HepG2 (cell line): ENCODE measurements around the gene TNS1. TPM values are rescaled to one million over a fixed set of nuclear protein-coding genes. Genes with fewer than 3 reads are reported as not detected.

Source experiments
- CBX5 ChIP-seq: sonication (generic); formaldehyde crosslinking; IDR thresholded peaks from 2 replicates; pipeline ENCODE4 v1.4.0; 2020; ENCODE audit warnings: missing genetic modification reagents, borderline replicate concordance
- CCAR2 ChIP-seq: fragments of 200-400 bp; formaldehyde crosslinking; optimal IDR thresholded peaks from 2 replicates; pipeline ENCODE3; 2018; ENCODE audit warnings: low read depth, mild to moderate bottlenecking, low read length, moderate library complexity
- YEATS2 ChIP-seq: sonication (generic); formaldehyde crosslinking; IDR thresholded peaks from 2 replicates; pipeline ENCODE4 v1.4.0; 2020; ENCODE audit warnings: missing genetic modification reagents, borderline replicate concordance
- polyA plus RNA-seq, 8 experiments: library from polyadenylated mRNA; depleted of rRNA in 3 of 8; stranded (reverse) in 7 of 8; unstranded in 1 of 8; fragments of >200 nt; fragmentation: Illumina TruSeq in 4 of 8; extraction: Trizol in 4 of 8; gene quantifications; 2 replicates each; pipeline versions ENCODE4 v1.2.1 to v1.2.3, GENCODE V29; 2011 to 2016; ENCODE audit warnings: low read depth in 4 of 8, missing spikeins in 1 of 8, mixed read lengths in 1 of 8; ENCODE audit not compliant: insufficient read depth in 1 of 8
- total RNA-seq, 5 experiments: library from RNA; depleted of rRNA; stranded (reverse); fragments of >200 nt; fragmentation: Illumina TruSeq; extraction: Trizol; gene quantifications; 2 replicates each; pipeline ENCODE4 v1.2.3, GENCODE V29; 2016; ENCODE audit warnings: low read depth in 1 of 5
- TF ChIP-seq, protein P1 (sequence below): sonication (generic); formaldehyde crosslinking; IDR thresholded peaks from 2 replicates; pipeline ENCODE4 v1.4.0; 2020; ENCODE audit warnings: missing genetic modification reagents
- TF ChIP-seq, protein P2 (sequence below): sonication (generic); formaldehyde crosslinking; IDR thresholded peaks from 2 replicates; pipeline ENCODE4 v1.4.0; 2020; ENCODE audit warnings: mild to moderate bottlenecking, missing genetic modification reagents
- TF ChIP-seq, protein P3 (sequence below): sonication (generic); formaldehyde crosslinking; IDR thresholded peaks from 2 replicates; pipeline ENCODE4 v1.5.1; 2020; ENCODE audit warnings: mild to moderate bottlenecking, missing genetic modification reagents, borderline replicate concordance
- TF ChIP-seq, protein P4 (sequence below), 2 experiments: sonication (generic) in 1 of 2; formaldehyde crosslinking in 1 of 2; IDR thresholded peaks; 2 replicates each; pipeline versions ENCODE4 v1.4.0 to v1.6.1; 2018 to 2020; ENCODE audit warnings: missing genetic modification reagents in 2 of 2, borderline replicate concordance in 1 of 2, low read depth in 1 of 2, mild to moderate bottlenecking in 1 of 2, missing biosample characterization in 1 of 2
- TF ChIP-seq, protein P5 (sequence below): sonication (generic); formaldehyde crosslinking; IDR thresholded peaks from 2 replicates; pipeline ENCODE4 v1.5.0; 2020; ENCODE audit warnings: mild to moderate bottlenecking, missing genetic modification reagents, borderline replicate concordance

TNS1 gene
- total and polyA plus RNA-seq, 2 of the 13 experiments (the other 11 are each of a cell fraction or from before 2014, with no cell fraction given) = 1.9 to 118 TPM

DNA sequence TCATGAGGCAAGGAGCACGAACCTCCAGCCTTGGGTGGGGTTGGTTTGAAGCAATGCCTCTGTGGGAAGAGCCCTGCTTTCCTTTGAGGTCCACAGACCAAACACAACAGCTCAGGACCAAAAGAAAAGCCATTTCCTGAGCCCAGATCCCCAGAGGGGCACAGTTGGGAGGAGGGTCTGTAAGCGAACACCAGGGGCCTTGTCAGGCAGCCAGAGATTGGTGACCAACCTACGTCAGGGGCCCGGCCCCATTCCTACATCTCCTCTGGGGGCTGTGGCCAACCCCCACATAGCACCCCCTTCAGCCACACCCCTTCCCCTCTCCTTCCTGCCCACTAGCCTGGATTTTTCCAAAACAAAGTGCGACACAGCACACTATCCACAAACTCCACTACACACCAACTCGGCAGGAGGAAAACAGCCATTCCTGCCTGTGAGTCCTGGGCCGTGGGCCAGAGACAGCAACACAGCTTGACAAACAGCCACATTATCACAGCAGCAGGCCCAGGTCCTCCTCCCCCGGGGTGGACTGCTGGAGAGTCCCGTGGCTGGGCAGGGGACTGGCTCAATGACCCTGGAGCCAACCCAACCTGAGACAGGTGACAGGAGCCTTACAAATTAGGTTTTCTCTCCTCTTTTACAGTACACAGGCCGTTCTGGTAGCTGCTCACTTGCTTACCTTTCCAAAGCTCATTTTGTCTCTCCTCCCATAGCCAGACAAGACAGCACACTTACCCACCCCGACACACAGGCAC lies 98.8 kb downstream of the TNS1 start (continued):
- TF ChIP-seq, protein P1, sequence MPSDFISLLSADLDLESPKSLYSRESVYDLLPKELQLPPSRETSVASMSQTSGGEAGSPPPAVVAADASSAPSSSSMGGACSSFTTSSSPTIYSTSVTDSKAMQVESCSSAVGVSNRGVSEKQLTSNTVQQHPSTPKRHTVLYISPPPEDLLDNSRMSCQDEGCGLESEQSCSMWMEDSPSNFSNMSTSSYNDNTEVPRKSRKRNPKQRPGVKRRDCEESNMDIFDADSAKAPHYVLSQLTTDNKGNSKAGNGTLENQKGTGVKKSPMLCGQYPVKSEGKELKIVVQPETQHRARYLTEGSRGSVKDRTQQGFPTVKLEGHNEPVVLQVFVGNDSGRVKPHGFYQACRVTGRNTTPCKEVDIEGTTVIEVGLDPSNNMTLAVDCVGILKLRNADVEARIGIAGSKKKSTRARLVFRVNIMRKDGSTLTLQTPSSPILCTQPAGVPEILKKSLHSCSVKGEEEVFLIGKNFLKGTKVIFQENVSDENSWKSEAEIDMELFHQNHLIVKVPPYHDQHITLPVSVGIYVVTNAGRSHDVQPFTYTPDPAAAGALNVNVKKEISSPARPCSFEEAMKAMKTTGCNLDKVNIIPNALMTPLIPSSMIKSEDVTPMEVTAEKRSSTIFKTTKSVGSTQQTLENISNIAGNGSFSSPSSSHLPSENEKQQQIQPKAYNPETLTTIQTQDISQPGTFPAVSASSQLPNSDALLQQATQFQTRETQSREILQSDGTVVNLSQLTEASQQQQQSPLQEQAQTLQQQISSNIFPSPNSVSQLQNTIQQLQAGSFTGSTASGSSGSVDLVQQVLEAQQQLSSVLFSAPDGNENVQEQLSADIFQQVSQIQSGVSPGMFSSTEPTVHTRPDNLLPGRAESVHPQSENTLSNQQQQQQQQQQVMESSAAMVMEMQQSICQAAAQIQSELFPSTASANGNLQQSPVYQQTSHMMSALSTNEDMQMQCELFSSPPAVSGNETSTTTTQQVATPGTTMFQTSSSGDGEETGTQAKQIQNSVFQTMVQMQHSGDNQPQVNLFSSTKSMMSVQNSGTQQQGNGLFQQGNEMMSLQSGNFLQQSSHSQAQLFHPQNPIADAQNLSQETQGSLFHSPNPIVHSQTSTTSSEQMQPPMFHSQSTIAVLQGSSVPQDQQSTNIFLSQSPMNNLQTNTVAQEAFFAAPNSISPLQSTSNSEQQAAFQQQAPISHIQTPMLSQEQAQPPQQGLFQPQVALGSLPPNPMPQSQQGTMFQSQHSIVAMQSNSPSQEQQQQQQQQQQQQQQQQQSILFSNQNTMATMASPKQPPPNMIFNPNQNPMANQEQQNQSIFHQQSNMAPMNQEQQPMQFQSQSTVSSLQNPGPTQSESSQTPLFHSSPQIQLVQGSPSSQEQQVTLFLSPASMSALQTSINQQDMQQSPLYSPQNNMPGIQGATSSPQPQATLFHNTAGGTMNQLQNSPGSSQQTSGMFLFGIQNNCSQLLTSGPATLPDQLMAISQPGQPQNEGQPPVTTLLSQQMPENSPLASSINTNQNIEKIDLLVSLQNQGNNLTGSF (CRISPR knock-in tag) = no peak
- TF ChIP-seq, protein P2, sequence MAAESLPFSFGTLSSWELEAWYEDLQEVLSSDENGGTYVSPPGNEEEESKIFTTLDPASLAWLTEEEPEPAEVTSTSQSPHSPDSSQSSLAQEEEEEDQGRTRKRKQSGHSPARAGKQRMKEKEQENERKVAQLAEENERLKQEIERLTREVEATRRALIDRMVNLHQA (CRISPR knock-in tag) = no peak
- TF ChIP-seq, protein P3, sequence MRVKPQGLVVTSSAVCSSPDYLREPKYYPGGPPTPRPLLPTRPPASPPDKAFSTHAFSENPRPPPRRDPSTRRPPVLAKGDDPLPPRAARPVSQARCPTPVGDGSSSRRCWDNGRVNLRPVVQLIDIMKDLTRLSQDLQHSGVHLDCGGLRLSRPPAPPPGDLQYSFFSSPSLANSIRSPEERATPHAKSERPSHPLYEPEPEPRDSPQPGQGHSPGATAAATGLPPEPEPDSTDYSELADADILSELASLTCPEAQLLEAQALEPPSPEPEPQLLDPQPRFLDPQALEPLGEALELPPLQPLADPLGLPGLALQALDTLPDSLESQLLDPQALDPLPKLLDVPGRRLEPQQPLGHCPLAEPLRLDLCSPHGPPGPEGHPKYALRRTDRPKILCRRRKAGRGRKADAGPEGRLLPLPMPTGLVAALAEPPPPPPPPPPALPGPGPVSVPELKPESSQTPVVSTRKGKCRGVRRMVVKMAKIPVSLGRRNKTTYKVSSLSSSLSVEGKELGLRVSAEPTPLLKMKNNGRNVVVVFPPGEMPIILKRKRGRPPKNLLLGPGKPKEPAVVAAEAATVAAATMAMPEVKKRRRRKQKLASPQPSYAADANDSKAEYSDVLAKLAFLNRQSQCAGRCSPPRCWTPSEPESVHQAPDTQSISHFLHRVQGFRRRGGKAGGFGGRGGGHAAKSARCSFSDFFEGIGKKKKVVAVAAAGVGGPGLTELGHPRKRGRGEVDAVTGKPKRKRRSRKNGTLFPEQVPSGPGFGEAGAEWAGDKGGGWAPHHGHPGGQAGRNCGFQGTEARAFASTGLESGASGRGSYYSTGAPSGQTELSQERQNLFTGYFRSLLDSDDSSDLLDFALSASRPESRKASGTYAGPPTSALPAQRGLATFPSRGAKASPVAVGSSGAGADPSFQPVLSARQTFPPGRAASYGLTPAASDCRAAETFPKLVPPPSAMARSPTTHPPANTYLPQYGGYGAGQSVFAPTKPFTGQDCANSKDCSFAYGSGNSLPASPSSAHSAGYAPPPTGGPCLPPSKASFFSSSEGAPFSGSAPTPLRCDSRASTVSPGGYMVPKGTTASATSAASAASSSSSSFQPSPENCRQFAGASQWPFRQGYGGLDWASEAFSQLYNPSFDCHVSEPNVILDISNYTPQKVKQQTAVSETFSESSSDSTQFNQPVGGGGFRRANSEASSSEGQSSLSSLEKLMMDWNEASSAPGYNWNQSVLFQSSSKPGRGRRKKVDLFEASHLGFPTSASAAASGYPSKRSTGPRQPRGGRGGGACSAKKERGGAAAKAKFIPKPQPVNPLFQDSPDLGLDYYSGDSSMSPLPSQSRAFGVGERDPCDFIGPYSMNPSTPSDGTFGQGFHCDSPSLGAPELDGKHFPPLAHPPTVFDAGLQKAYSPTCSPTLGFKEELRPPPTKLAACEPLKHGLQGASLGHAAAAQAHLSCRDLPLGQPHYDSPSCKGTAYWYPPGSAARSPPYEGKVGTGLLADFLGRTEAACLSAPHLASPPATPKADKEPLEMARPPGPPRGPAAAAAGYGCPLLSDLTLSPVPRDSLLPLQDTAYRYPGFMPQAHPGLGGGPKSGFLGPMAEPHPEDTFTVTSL = peak; percentile 18; the same call in 1 of the 2 replicates
- TF ChIP-seq YEATS2 (CRISPR knock-in tag) = no peak
- 0 out of 2 replicates have a peak, but pooled peaks have one; percentile 37 for TF ChIP-seq CBX5 (CRISPR knock-in tag)
- TF ChIP-seq, protein P4, sequence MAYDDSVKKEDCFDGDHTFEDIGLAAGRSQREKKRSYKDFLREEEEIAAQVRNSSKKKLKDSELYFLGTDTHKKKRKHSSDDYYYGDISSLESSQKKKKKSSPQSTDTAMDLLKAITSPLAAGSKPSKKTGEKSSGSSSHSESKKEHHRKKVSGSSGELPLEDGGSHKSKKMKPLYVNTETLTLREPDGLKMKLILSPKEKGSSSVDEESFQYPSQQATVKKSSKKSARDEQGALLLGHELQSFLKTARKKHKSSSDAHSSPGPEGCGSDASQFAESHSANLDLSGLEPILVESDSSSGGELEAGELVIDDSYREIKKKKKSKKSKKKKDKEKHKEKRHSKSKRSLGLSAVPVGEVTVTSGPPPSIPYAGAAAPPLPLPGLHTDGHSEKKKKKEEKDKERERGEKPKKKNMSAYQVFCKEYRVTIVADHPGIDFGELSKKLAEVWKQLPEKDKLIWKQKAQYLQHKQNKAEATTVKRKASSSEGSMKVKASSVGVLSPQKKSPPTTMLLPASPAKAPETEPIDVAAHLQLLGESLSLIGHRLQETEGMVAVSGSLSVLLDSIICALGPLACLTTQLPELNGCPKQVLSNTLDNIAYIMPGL (CRISPR knock-in tag; IDR thresholded peaks at IDR 0.05; ENCODE audit: borderline replicate concordance in 1 of 2, low read depth in 1 of 2) = 0 out of 4 replicates have a peak, but pooled peaks have one; percentile 24 to 47
- no peak for TF ChIP-seq CCAR2
- TF ChIP-seq, protein P5, sequence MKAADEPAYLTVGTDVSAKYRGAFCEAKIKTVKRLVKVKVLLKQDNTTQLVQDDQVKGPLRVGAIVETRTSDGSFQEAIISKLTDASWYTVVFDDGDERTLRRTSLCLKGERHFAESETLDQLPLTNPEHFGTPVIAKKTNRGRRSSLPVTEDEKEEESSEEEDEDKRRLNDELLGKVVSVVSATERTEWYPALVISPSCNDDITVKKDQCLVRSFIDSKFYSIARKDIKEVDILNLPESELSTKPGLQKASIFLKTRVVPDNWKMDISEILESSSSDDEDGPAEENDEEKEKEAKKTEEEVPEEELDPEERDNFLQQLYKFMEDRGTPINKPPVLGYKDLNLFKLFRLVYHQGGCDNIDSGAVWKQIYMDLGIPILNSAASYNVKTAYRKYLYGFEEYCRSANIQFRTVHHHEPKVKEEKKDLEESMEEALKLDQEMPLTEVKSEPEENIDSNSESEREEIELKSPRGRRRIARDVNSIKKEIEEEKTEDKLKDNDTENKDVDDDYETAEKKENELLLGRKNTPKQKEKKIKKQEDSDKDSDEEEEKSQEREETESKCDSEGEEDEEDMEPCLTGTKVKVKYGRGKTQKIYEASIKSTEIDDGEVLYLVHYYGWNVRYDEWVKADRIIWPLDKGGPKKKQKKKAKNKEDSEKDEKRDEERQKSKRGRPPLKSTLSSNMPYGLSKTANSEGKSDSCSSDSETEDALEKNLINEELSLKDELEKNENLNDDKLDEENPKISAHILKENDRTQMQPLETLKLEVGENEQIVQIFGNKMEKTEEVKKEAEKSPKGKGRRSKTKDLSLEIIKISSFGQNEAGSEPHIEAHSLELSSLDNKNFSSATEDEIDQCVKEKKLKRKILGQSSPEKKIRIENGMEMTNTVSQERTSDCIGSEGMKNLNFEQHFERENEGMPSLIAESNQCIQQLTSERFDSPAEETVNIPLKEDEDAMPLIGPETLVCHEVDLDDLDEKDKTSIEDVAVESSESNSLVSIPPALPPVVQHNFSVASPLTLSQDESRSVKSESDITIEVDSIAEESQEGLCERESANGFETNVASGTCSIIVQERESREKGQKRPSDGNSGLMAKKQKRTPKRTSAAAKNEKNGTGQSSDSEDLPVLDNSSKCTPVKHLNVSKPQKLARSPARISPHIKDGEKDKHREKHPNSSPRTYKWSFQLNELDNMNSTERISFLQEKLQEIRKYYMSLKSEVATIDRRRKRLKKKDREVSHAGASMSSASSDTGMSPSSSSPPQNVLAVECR (CRISPR knock-in tag) = peak; percentile 35; the same call in 1 of the 2 replicates
